IPS-18c (cell line): ENCODE data around the gene SHB.

Experiments used
- H3K4me3 ChIP-seq: 2 replicates; pipeline ENCODE4 v1.7.0; 2013; ENCODE audit warnings: low read depth, mild to moderate bottlenecking, low read length, moderate library complexity; ENCODE audit not compliant: insufficient read depth
- H3K9me3 ChIP-seq: one replicate; pipeline ENCODE4 v1.6.1; 2013; ENCODE audit warnings: mild to moderate bottlenecking, low read length, moderate library complexity; ENCODE audit not compliant: control insufficient read depth, insufficient read depth

SHB gene

DNA sequence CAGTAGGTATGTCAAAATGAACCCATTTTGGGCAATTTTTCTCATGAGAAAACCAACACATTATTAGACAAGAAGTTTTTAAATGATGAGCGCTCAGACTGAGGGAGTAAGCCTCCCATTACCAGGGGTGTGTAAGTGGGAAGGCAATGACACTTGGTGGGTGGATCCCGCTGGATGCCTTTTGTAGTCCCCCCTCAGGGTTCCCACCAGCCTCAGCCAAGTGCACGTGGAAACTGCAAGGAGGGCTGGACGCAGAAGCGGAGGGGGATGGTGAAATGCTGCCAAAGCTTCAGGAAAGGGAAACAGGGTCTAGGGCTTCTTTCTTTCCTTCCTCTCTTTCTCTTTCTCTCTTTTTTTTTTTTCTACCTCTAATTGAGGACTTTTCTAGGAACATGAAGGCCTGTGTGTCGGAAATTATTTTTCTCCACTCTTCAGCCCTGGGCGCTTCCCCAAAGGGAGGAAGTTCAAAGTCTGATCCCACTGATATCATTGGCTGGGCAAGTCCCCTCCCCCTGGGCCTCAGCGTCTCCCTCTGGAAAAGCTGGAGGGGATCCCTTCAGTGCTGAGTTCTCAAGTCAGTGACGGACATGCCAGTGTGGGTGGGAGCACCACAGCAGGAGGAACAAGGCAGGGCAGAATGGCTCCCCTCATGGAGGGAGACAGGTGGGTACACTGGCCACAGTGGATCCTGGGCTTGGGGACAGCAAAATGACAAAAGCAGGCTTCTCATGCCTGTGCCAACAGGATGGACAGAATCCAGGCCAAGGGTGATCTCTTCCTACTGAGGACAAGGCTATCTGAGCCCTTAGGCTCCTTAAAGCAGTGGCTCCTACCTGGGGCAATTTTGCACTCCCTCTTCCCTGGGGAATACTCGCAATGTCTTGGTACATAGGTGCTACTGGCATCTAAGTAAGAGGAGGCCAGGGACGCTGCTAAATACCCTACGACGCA, 141.2 kb downstream of the SHB start:
- H3K9me3 ChIP-seq = no peaks in the 10 kb centered on the region
- H3K4me3 ChIP-seq = no peak overlapping the region

- no peak overlapping the region for H3K4me3 ChIP-seq
- no peaks in the 10 kb centered on the region for H3K9me3 ChIP-seq
These were observed 141.9 kb downstream of the SHB start for GRCh38 chr9:37927132-37927531.

GRCh38 chr9:37926737-37927118, 142.3 kb downstream of the SHB start:
- Histone ChIP-seq H3K9me3 (no peaks in the 10 kb centered on the region), H3K4me3 (no peak overlapping the region)

- H3K4me3 ChIP-seq = no peak overlapping the region
- H3K9me3 ChIP-seq = no peaks in the 10 kb centered on the region
These were observed 143.0 kb downstream of the SHB start for GRCh38 chr9:37925786-37926736.

GRCh38 chr9:37925006-37925405, 144.0 kb downstream of the SHB start:
- Histone ChIP-seq H3K9me3 (no peaks in the 10 kb centered on the region), H3K4me3 (no peak overlapping the region)

- Histone ChIP-seq H3K9me3 (no peaks in the 10 kb centered on the region), H3K4me3 (no peak overlapping the region)
These were observed 144.5 kb downstream of the SHB start for GRCh38 chr9:37924538-37924937.

GRCh38 chr9:37923796-37924427, 145.1 kb downstream of the SHB start:
- H3K4me3 ChIP-seq = no peak overlapping the region; the same call in 1 of the 2 replicates

GRCh38 chr9:37923118-37923795, 145.8 kb downstream of the SHB start:
- no peak overlapping the region; the same call in 1 of the 2 replicates for H3K4me3 ChIP-seq
- no peaks in the 10 kb centered on the region for H3K9me3 ChIP-seq

More at GRCh38 chr9:37923796-37924427, 145.1 kb downstream of the SHB start:
- H3K9me3 ChIP-seq = no peaks in the 10 kb centered on the region

GRCh38 chr9:37922363-37923117, 146.5 kb downstream of the SHB start:
- Histone ChIP-seq H3K9me3 (no peaks in the 10 kb centered on the region), H3K4me3 (no peak overlapping the region; the same call in 1 of the 2 replicates)

- H3K4me3 ChIP-seq = no peak overlapping the region
These were observed 147.3 kb downstream of the SHB start for GRCh38 chr9:37921546-37922300.

DNA sequence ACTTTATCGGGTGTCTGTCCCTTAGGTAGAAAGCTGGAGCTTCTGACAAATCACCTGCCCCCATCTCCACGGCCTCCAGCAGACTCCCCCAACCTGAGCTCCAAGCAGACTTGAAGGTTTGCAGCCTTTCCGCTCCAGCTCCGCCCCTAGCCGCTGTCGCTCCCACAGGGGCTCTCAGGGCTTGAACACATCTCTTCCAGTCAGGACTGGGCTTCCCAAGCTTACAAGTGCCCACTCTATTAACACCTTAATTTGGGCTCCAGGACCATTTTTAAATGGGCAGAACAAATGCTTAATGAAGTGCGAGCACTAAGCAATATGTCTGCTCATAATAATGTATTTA, 147.9 kb downstream of the SHB start:
- no peaks in the 10 kb centered on the region for H3K9me3 ChIP-seq
- no peak overlapping the region for H3K4me3 ChIP-seq

More at GRCh38 chr9:37921546-37922300, 147.3 kb downstream of the SHB start:
- H3K9me3 ChIP-seq = no peaks in the 10 kb centered on the region

DNA sequence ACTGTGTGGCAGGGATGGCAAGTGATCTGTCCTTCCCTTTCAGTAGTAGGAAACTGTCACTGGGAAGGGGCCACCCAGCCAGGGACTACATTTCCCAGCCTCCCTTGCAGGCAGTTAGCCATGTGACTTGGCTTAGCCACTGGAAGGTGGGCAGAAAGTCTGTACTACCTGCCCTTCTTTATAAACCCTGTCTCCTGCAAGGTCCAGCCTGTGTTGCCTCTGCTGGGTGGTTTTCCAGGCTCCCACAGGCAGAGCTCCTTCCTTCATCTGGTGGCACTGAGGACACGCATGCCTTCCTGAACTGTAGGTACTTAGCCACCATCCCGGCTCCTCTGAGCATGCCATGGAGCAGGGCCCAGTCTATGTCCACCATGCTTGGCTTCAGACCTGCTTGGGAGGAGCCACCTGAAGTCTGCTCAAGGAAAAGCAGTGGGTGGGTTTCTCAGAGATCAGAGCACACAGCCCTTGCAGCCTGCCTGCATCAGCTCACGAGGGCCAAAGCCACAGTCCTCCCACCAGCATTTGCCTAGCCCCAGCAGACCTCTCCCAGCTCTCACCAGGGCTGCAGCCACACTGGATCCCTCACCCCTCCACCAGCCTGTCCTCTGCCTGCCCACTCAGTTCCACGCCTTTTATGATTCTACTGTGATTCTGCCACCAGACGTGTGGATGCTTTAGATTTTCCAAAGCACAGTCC, 148.4 kb downstream of the SHB start:
- Histone ChIP-seq H3K9me3 (no peaks in the 10 kb centered on the region), H3K4me3 (no peak overlapping the region)

DNA sequence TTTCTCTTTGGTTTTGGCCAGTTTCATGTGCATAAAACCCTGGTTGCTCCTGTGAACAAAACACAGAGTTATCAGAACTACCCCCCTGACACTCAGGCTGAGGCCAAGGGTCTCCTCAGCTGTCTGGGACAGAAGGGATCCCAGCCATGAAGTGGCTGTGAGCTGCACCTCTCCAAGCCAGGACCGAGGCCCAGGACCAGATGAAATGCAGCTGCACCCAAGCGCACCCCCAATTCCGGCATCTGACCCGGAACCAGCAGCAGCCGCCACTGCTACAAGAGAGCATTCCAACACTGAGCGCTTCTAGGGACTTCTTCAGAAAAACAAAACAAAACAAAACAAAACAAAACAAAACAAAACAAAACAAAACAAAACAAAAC, 149.1 kb downstream of the SHB start:
- no peaks in the 10 kb centered on the region for H3K9me3 ChIP-seq
- no peak overlapping the region for H3K4me3 ChIP-seq

DNA sequence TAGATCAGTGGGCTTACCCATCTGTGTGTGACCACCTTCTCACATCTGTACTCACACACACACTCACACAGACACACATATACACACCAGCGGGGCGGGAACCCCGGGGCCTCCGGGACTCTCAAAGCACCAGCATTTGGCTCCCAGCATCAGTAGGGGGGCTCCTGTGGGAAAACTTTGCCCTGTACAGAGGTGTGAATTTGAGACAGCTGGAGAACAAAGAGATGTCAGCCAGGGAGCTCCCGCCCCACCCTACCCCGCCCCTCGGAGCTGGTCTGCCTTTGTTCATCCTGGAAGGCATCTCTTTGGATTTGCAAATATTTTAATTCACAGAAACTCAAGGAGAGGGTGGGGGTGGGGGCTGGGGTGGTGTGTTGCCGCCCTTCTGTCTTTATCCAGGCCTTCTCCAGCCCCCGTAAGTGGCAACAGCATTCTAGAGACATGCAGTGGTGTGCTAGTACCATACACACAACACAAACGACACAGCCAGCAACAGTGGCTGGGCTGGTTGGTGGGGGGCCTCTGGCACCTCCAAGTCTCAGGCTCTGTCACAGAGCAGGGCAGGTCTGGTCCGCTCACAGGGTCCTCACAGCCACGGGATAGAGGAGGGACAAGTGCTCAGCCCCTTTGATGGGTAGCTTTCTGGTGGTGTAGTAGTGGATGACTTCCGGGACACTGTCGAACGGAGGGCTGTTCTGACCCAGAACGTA, 149.6 kb downstream of the SHB start:
- no peaks in the 10 kb centered on the region for H3K9me3 ChIP-seq

More for the DNA sequence above, 149.6 kb downstream of the SHB start:
- no peak overlapping the region for H3K4me3 ChIP-seq
